Neuron (in vitro differentiated cells): Measurements from ENCODE around the gene COL6A3.

Experiments used
- H2AFZ ChIP-seq: one replicate; pipeline ENCODE4 v1.6.1; 2013; ENCODE audit warnings: low read depth, mild to moderate bottlenecking, inconsistent platforms, low read length, moderate library complexity
- H3K27me3 ChIP-seq: one replicate; pipeline ENCODE4 v1.6.1; 2013; ENCODE audit warnings: low read length; ENCODE audit not compliant: insufficient read depth
- H3K36me3 ChIP-seq: one replicate; pipeline ENCODE4 v1.6.1; 2013; ENCODE audit warnings: low read length; ENCODE audit not compliant: insufficient read depth
- H3K4me1 ChIP-seq: one replicate; pipeline ENCODE4 v1.6.1; 2013; ENCODE audit warnings: low read length; ENCODE audit not compliant: insufficient read depth
- H3K4me3 ChIP-seq: 2 replicates; pipeline ENCODE4 v1.5.1; 2013; ENCODE audit warnings: mild to moderate bottlenecking, low read length, moderate library complexity
- H3K9me3 ChIP-seq: one replicate; pipeline ENCODE4 v1.6.1; 2013; ENCODE audit warnings: low read length

The COL6A3 gene

DNA sequence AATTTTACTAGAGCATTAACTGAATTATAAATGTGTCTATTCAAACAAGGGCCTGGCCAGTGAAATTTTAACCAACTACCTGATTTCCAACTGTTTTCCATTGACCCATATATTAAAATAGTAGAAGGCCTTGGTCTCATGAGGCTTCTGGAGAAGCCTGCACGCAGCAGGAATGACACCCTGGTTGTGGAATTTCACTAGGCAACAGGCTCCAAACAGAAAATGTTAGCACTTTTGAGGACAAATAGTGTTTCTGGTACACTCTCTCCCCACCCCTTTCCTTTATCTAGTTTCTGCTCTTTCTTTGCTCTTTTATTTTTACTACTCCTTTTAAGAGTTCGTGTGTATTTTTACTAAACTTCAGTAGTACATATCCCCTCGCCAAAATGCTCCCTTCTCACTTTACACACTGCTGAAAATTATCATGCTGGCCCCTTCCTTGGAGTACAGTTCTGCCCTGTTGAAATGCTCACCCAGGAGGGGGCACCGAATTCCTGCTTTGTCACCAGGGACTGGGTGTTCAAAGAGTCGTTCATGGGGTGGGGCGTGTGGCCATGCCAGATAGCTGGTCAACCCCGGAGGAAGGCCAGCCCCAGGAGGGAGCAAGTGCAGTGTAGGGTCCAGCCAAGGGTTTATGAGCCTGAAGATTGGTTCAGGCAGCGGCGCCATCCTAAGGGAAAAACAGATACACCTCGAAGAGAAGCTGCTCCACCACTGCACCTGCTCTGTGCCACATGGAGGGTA is 22.1 kb upstream of the COL6A3 start:
- Histone ChIP-seq H2AFZ (no peak overlapping the region), H3K4me1 (no peaks in the 10 kb centered on the region), H3K36me3 (no peaks in the 10 kb centered on the region), H3K4me3 (no peak overlapping the region), H3K27me3 (no peaks in the 10 kb centered on the region), H3K9me3 (no peaks in the 10 kb centered on the region)

- Histone ChIP-seq H3K27me3 (no peaks in the 10 kb centered on the region), H3K9me3 (no peaks in the 10 kb centered on the region), H3K4me1 (no peaks in the 10 kb centered on the region), H2AFZ (no peak overlapping the region), H3K36me3 (no peaks in the 10 kb centered on the region), H3K4me3 (no peak overlapping the region)
Observed at GRCh38 chr2:237434866-237435311, 20.9 kb upstream of the COL6A3 start.

- H3K36me3 ChIP-seq: no peaks in the 10 kb centered on the region
- no peaks in the 10 kb centered on the region for H3K27me3 ChIP-seq
- no peak overlapping the region for H3K4me3 ChIP-seq
- H2AFZ ChIP-seq: no peak overlapping the region
- H3K4me1 ChIP-seq: no peaks in the 10 kb centered on the region
- no peaks in the 10 kb centered on the region for H3K9me3 ChIP-seq
Observed at GRCh38 chr2:237433920-237434676, 20.1 kb upstream of the COL6A3 start.

GRCh38 chr2:237432484-237433092 is 18.6 kb upstream of the COL6A3 start:
- Histone ChIP-seq H3K4me1 (no peaks in the 10 kb centered on the region), H3K36me3 (no peaks in the 10 kb centered on the region), H3K4me3 (no peak overlapping the region), H3K27me3 (no peaks in the 10 kb centered on the region), H3K9me3 (no peaks in the 10 kb centered on the region), H2AFZ (no peak overlapping the region)

DNA sequence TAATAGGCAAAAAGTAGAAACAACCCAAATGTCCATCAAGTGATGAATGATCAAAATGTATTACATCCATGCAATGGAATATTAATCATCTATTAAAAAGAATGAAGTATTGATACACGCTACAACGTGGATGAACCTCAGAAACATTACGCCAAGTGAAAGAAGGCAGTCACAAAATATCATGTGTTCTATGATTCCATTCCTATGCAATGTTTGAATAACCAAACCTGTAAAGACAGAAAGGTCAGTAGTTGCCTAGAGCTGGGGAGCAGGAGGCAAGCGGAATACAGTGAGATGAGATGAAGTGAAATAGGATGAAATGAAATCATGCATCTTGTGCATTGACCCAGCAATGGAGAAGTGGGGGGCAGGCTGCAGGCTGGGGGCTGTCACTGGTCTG is 17.9 kb upstream of the COL6A3 start:
- H3K4me1 ChIP-seq: no peaks in the 10 kb centered on the region

DNA sequence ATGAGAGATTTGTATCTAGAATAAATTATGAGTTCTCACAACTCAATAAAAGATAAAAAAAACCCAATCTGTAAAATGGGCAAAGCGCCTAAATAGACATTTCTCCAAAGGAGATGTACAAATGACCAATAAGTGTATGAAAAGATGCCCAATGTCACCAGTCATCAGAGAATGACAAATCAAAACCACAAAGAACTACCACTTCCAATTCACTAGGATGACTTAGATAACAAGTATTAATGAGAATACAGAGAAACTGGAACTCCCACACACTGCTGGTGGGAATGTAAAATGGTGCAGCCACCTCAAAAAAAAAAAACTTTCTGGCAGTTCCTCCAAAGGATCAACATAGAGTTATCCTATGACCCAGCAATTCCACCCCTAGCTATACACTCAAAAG is 17.4 kb upstream of the COL6A3 start:
- Histone ChIP-seq H3K27me3 (no peaks in the 10 kb centered on the region), H3K36me3 (no peaks in the 10 kb centered on the region), H3K9me3 (no peaks in the 10 kb centered on the region), H3K4me3 (no peak overlapping the region), H2AFZ (no peak overlapping the region), H3K4me1 (no peaks in the 10 kb centered on the region)

More for the DNA sequence above, 17.9 kb upstream of the COL6A3 start:
- Histone ChIP-seq H3K4me3 (no peak overlapping the region), H2AFZ (no peak overlapping the region), H3K36me3 (no peaks in the 10 kb centered on the region), H3K27me3 (no peaks in the 10 kb centered on the region), H3K9me3 (no peaks in the 10 kb centered on the region)

- Histone ChIP-seq H3K36me3 (no peaks in the 10 kb centered on the region), H3K9me3 (no peaks in the 10 kb centered on the region), H3K4me3 (no peak overlapping the region), H3K4me1 (no peaks in the 10 kb centered on the region), H2AFZ (no peak overlapping the region), H3K27me3 (no peaks in the 10 kb centered on the region)
Observed at GRCh38 chr2:237430861-237431260, 16.9 kb upstream of the COL6A3 start.

DNA sequence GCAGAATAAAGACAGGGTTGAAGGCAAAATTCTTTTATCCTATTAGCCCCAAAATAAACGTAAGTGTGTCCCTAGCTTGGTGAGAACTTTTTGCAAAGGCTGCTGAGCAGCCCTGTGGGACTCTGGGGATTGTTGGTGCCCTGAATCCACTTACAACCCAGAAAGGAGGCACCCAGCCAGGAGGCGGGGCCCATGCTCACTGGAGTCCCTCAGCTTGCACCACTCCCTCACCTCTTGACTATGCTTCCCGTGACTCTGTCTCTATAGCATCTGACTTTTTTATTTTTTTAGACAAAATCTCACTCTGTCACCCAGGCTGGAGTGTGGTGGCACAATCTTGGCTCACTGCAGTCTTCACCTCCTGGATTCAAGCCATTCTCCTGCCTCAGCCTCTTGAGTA is 15.8 kb upstream of the COL6A3 start:
- H3K27me3 ChIP-seq: no peaks in the 10 kb centered on the region
- no peak overlapping the region for H2AFZ ChIP-seq
- H3K4me1 ChIP-seq: no peaks in the 10 kb centered on the region
- H3K9me3 ChIP-seq: no peaks in the 10 kb centered on the region
- H3K4me3 ChIP-seq: no peak overlapping the region
- no peaks in the 10 kb centered on the region for H3K36me3 ChIP-seq

DNA sequence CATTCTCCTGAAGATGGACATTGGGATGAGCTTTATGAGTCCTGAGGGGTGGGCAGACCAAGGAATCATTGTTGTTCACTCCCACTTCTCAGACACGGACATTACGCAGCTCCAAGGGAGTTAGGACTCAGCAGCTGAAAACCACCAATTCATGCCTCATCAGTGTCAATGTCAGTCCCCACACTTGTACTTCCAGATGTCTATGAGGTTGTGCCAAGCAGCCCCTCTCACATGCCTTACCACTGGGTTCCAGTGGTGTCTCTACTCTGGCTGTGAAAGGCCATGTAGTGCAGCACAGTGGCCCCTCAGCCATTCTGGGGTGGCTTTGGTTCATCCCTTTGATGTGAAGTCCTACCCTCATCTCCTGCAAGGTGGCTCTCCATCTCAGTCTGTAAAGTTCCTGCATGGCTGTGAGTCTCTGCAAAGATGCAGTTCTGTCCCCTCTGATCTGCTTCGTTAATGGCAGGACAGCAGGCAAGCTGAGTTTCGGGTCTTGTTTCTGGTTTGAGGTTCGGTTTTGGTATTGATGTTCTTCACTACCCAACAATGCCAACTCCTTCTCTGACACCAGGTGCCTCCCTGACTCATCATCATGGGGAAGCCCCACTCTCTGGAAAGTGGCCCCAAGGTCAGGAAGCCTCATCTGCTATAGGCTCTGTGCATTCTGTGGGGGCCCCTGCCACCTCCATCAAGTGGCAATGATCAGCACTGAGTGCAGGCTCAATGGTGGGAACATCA is 14.0 kb upstream of the COL6A3 start:
- H3K36me3 ChIP-seq: no peaks in the 10 kb centered on the region
- H2AFZ ChIP-seq: no peak overlapping the region
- no peaks in the 10 kb centered on the region for H3K4me1 ChIP-seq
- no peaks in the 10 kb centered on the region for H3K27me3 ChIP-seq
- no peak overlapping the region for H3K4me3 ChIP-seq
- H3K9me3 ChIP-seq: no peaks in the 10 kb centered on the region

DNA sequence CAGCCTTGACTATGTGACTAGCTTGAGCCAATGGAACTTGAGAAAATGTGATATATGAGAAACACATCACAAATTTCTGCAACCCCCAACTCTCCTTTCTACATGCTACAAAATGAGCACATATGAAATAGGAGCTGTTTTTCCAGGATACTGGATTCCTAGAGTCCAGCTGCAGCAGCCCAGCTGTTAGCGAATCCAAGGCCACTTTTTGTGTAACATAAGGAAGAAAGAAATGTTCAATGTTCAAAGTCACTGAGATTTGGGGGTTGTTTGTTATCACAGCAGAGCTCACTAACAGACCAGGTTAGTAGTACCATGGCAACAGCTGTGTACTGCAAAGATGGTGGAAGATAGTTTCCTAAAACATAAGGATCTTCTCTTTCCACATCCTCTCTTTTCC is 12.6 kb upstream of the COL6A3 start:
- H3K27me3 ChIP-seq: no peaks in the 10 kb centered on the region
- H3K36me3 ChIP-seq: no peaks in the 10 kb centered on the region
- H3K9me3 ChIP-seq: no peaks in the 10 kb centered on the region
- no peaks in the 10 kb centered on the region for H3K4me1 ChIP-seq
- no peak overlapping the region for H2AFZ ChIP-seq
- no peak overlapping the region for H3K4me3 ChIP-seq

- no peak overlapping the region for H2AFZ ChIP-seq
- H3K36me3 ChIP-seq: no peaks in the 10 kb centered on the region
- H3K4me3 ChIP-seq: no peak overlapping the region
- no peaks in the 10 kb centered on the region for H3K4me1 ChIP-seq
- no peaks in the 10 kb centered on the region for H3K27me3 ChIP-seq
- no peaks in the 10 kb centered on the region for H3K9me3 ChIP-seq
Observed at GRCh38 chr2:237425320-237425719, 11.4 kb upstream of the COL6A3 start.

DNA sequence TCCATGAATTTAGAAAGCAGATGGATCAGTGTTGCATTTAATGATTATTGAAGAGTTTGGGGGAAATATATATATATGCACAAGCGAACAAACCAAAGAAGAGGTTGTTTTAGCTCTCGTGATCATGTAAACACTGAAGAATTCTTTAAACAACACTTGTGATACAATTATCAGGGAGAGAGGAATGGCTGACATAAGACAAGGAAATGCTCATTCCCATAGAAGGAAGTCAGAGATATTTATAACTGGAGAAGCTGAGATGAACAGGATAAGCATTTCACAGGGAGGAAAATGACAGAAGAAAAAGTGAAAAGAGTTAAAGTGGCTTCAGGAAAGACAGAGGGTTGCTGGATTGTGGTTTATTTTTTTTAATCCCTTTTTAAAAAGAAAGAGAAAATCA is 10.6 kb upstream of the COL6A3 start:
- Histone ChIP-seq H3K9me3 (no peaks in the 10 kb centered on the region), H3K4me3 (no peak overlapping the region), H3K4me1 (no peaks in the 10 kb centered on the region), H3K27me3 (no peaks in the 10 kb centered on the region), H3K36me3 (no peaks in the 10 kb centered on the region), H2AFZ (no peak overlapping the region)

- no peak overlapping the region for H2AFZ ChIP-seq
- H3K27me3 ChIP-seq: no peaks in the 10 kb centered on the region
- no peaks in the 10 kb centered on the region for H3K36me3 ChIP-seq
- no peak overlapping the region for H3K4me3 ChIP-seq
- no peaks in the 10 kb centered on the region for H3K4me1 ChIP-seq
- H3K9me3 ChIP-seq: no peaks in the 10 kb centered on the region
Observed at GRCh38 chr2:237423891-237424290, 9.9 kb upstream of the COL6A3 start.
